ENCODE results near the gene FIZ1. TPM values are rescaled to one million over a fixed set of nuclear protein-coding genes. Genes with fewer than 3 reads are reported as not detected.

Gene FIZ1
- total RNA-seq, 1 experiment from 2014 or later: 21.5 TPM

DNA sequence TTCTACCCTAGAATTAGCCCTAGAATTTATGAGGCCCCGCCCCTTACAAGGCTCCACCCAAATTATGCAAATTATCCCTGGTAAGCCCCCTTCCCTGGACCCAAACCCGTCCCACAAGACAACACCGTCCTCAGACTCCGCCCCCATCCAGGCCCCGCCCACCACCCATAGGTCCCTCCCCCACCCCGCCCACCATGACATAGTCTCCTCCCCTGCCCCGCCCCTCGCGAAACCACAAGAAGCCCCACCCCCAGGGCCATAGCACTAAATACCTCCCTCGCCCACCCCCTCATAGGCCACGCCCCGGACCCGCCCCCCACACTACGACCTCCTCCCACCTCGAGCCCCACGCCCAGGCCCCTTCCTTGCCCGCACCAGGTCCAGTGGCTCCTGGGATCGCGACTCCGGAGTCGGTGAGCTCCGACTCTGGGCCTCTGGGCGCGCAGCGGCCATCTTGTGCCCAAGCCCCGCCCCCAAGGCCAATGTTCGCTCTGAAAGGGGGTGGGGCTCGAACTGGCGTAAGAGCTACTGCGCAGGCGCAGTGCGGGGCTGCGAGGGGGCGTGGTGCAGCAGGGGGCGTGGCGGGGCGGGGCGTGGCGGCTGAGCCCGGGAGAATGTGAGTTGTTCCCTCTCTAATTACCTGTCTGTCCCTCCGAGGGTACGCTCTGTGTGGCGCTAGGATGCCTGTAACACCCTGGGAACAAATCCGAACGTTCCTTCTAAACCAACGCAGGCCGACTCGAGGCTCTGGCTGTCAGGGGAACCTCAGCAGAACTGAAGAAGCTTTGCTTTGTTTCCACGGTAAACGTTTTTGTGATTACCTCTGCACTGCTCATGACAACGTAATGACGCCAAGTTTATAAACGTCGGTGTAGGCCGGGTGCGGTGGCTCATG, 25.0 kb upstream of the FIZ1 start, which contains the start of gene ZNF784:
Gene ZNF784, minus strand, starts transcription at position 458 of the 895 bp plus-strand sequence. Its CDS starts 5 bp downstream, at position 453.
- Histone ChIP-seq H3K23me2 (ENCODE audit: insufficient read length, low read depth, low read length, poor library complexity, severe bottlenecking) (no peaks in the 10 kb centered on the region), H3K27ac (ENCODE audit: insufficient read length, low read depth, low read length) (no peak within 1 kb of the TSS), H2AK5ac (ENCODE audit: insufficient read length, low read length) (no peak within 1 kb of the TSS), H3K27me3 (ENCODE audit: insufficient read depth, low read length) (no peaks in the 10 kb centered on the region), H4K8ac (replicated peaks; ENCODE audit: insufficient read length, low read depth, low read length) (no peak within 1 kb of the TSS), H2BK20ac (ENCODE audit: low read depth, low read length, poor library complexity, severe bottlenecking) (no peak within 1 kb of the TSS), H4K91ac (ENCODE audit: insufficient read length, low read depth, low read length) (no peak within 1 kb of the TSS), H3K56ac (ENCODE audit: insufficient read length, low read depth, low read length) (no peak within 1 kb of the TSS), H2BK5ac (ENCODE audit: insufficient read length, low read length) (no peak within 1 kb of the TSS), H4K20me1 (ENCODE audit: control insufficient read depth, insufficient read depth, insufficient read length) (no peaks in the 10 kb centered on the region), H3T11ph (ENCODE audit: low read length) (no peak within 1 kb of the TSS), H3K4me2 (ENCODE audit: insufficient read depth, insufficient read length, low read length) (peak within 1 kb of the TSS; percentile 27), H2BK15ac (ENCODE audit: low read depth, low read length) (no peak within 1 kb of the TSS), H3K9ac (ENCODE audit: extremely low read depth, insufficient read length, low read length) (peak within 1 kb of the TSS; percentile 90), H2BK12ac (ENCODE audit: insufficient read length, low read depth, low read length) (no peak within 1 kb of the TSS), H3K4me1 (ENCODE audit: insufficient read depth, low read length) (no peaks in the 10 kb centered on the region), H3K79me1 (ENCODE audit: insufficient read depth, low read depth, low read length, poor library complexity, severe bottlenecking) (no peaks in the 10 kb centered on the region), H3K79me2 (ENCODE audit: insufficient read depth, low read length) (no peaks in the 10 kb centered on the region), H4K5ac (ENCODE audit: insufficient read length, low read depth, low read length) (no peak within 1 kb of the TSS), H3K14ac (ENCODE audit: insufficient read depth, low read length) (peak within 1 kb of the TSS; percentile 98; the same call in 1 of the 2 replicates), H3K18ac (ENCODE audit: insufficient read length, low read depth, low read length) (peak within 1 kb of the TSS; percentile 100), H2AFZ (ENCODE audit: low read length) (no peak within 1 kb of the TSS), H3K9me3 (ENCODE audit: control insufficient read depth, low read depth, low read length) (no peaks in the 10 kb centered on the region), H2BK120ac (ENCODE audit: low read depth, low read length, poor library complexity, severe bottlenecking) (no peak within 1 kb of the TSS), H3K23ac (ENCODE audit: insufficient read length, low read depth, low read length) (no peak within 1 kb of the TSS), H3K4ac (ENCODE audit: low read depth, low read length) (no peak within 1 kb of the TSS)
- peak within 1 kb of the TSS; percentile 98 to 99 (median 98) for H3K27ac Mint-ChIP-seq
- H3K9me3 Mint-ChIP-seq: no peaks in the 10 kb centered on the region; a peak in 1 of 5 replicates
- TF ChIP-seq, protein P1, sequence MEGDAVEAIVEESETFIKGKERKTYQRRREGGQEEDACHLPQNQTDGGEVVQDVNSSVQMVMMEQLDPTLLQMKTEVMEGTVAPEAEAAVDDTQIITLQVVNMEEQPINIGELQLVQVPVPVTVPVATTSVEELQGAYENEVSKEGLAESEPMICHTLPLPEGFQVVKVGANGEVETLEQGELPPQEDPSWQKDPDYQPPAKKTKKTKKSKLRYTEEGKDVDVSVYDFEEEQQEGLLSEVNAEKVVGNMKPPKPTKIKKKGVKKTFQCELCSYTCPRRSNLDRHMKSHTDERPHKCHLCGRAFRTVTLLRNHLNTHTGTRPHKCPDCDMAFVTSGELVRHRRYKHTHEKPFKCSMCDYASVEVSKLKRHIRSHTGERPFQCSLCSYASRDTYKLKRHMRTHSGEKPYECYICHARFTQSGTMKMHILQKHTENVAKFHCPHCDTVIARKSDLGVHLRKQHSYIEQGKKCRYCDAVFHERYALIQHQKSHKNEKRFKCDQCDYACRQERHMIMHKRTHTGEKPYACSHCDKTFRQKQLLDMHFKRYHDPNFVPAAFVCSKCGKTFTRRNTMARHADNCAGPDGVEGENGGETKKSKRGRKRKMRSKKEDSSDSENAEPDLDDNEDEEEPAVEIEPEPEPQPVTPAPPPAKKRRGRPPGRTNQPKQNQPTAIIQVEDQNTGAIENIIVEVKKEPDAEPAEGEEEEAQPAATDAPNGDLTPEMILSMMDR (conservative IDR thresholded peaks at IDR 0.05): no peak
- H3K4me1 Mint-ChIP-seq: peaks cover 8 to 14% of the 10 kb centered on the region in 2 experiments
- peak; percentile 95 for DNase-seq
- H3K36me3 Mint-ChIP-seq (ENCODE audit: insufficient read depth in 1 of 3, low read depth in 3 of 3): peaks cover 12 to 23% (median 22%) of the 10 kb centered on the region in 3 experiments; a peak in 6 of 7 replicates
- H3K27me3 Mint-ChIP-seq (ENCODE audit: low read depth): peaks cover 2% of the 10 kb centered on the region
- H3K4me3 Mint-ChIP-seq: peak within 1 kb of the TSS; percentile 85 to 89
- WGBS (ENCODE audit: extremely low coverage, insufficient read length, low lambda C conversion rate): no CpG with 5 or more reads among the region's 56 CpGs
